DLD1 (cell line): ENCODE measurements around the gene SLC50A1.
"Not testable (repeated sequence)": the region's sequence is repeated elsewhere in the genome, so short reads cannot be mapped to it uniquely, and the experiment has no call there.

Experiments used
- in situ Hi-C: cut with HindIII; loops from 2 replicates; pipeline ENCODE4 v1.10.0; 2017; ENCODE audit warnings: low sequenced_read_pairs

Gene SLC50A1

GRCh38 chr1:155134322-155134721, 1.3 kb upstream of the SLC50A1 start:
- in situ Hi-C loops: no loop called here

- in situ Hi-C loops: no loop called here
Observed at GRCh38 chr1:155134880-155135414, 705 bp upstream of the SLC50A1 start.

GRCh38 chr1:155136748-155137147, 1.1 kb downstream of the SLC50A1 start:
- in situ Hi-C loops: no loop called here

- in situ Hi-C loops: no loop called here
Observed at GRCh38 chr1:155137154-155137949, 1.7 kb downstream of the SLC50A1 start.

- in situ Hi-C loops: no loop called here
Observed at GRCh38 chr1:155139895-155140629, 4.4 kb downstream of the SLC50A1 start, which contains the start of gene DPM3. DPM3 (minus strand) TSS chr1:155140531; CDS start chr1:155140240, 291 bp downstream.

- in situ Hi-C loops: no loop called here
Observed at GRCh38 chr1:155140630-155140953, 4.9 kb downstream of the SLC50A1 start.

- in situ Hi-C loops: no loop called here
Observed at GRCh38 chr1:155141749-155142148, 6.1 kb downstream of the SLC50A1 start.

GRCh38 chr1:155145491-155145890, 9.8 kb downstream of the SLC50A1 start:
- in situ Hi-C loops: no loop called here

GRCh38 chr1:155155996-155156643, 20.5 kb downstream of the SLC50A1 start:
- in situ Hi-C loops: not testable (repeated sequence)

GRCh38 chr1:155158991-155159390, 23.3 kb downstream of the SLC50A1 start:
- in situ Hi-C loops: no loop called here

GRCh38 chr1:155160128-155160527, 24.5 kb downstream of the SLC50A1 start:
- in situ Hi-C loops: no loop called here

- in situ Hi-C loops: not testable (repeated sequence)
Observed at GRCh38 chr1:155162631-155163030, 27.0 kb downstream of the SLC50A1 start.

GRCh38 chr1:155163785-155164184, 28.1 kb downstream of the SLC50A1 start:
- in situ Hi-C loops: not testable (repeated sequence)

- in situ Hi-C loops: not testable (repeated sequence)
Observed at GRCh38 chr1:155164625-155165024, 29.0 kb downstream of the SLC50A1 start.

GRCh38 chr1:155166051-155166470, 30.4 kb downstream of the SLC50A1 start:
- in situ Hi-C loops: no loop called here

- in situ Hi-C loops: no loop called here
Observed at GRCh38 chr1:155166471-155167165, 31.0 kb downstream of the SLC50A1 start.

GRCh38 chr1:155167166-155168104, 31.8 kb downstream of the SLC50A1 start:
- in situ Hi-C loops: no loop called here

GRCh38 chr1:155168105-155168445, 32.4 kb downstream of the SLC50A1 start:
- in situ Hi-C loops: not testable (repeated sequence)

GRCh38 chr1:155168456-155169210, 33.0 kb downstream of the SLC50A1 start:
- in situ Hi-C loops: no loop called here
